ENCODE data around the gene ITPR3.
A peak's percentile ranks its signal among the peaks of the same experiment; 100 is the strongest.

Gene ITPR3

DNA sequence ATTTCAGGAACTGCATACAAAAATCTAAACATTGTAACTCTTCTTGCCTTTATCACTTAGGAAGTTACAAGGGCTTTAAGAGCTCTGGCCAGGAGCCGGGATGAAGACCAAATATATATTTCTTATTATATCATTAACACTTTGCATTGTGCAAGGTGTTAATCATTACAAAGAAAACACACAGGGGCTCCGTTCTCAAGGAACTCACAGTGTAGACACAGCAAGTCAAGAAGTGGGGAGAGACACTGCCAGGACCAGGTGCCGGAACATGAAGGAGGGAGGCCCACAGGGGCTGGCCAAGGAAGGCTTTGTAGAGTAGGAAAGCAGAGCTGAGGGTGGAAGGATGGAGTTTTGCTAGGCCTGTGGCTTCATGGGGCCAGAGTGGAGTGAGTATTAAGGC, 17.4 kb downstream of the ITPR3 start:
- no peak for DNase-seq (ENCODE audit: low spot score)

DNA sequence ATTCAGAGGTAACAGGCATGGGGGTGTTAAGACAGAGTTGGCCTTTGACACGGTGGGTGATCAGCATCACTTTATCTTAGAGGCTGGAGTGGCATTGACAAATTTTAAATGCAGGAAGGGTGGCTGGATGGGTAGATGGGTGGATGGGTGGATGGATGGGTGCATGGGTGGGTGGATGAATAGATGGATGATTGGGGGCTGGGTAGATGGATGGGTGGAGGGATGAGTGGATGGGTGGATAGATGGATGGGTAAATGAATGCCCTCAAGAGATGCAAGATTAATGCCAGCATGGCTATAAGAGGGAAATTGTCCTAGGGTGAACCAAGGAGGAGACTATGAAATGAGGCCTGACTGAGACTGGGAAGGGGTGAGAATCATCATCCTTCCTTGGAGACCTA, 18.4 kb downstream of the ITPR3 start:
- DNase-seq (ENCODE audit: low spot score), result no peak

DNA sequence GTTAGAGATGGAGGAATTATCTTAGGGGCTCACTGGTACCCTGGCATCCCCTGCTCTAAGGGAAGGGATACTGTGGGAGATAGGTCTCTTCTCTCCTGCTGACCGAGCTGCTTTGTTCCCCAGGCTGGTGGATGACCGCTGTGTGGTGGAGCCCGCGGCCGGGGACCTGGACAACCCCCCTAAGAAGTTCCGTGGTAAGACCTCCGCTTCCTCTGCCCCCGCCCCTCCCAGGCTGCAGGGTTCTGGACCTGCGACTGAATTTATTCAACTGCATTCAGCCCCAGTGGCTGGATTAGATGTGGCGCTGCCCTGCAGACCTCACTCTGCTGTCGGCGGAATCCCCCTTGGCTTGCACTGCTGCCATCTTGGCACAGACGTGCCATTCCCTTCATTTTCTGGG, 19.2 kb downstream of the ITPR3 start:
- DNase-seq (ENCODE audit: low spot score), result no peak

- DNase-seq (ENCODE audit: low spot score), result no peak
These were observed 20.0 kb downstream of the ITPR3 start for GRCh38 chr6:33641144-33641543.

- DNase-seq (ENCODE audit: low spot score), result no peak
These were observed 20.5 kb downstream of the ITPR3 start for GRCh38 chr6:33641602-33642001.

GRCh38 chr6:33642897-33643296, 21.8 kb downstream of the ITPR3 start:
- no peak for DNase-seq (ENCODE audit: low spot score)

GRCh38 chr6:33651403-33651802, 30.3 kb downstream of the ITPR3 start:
- DNase-seq (ENCODE audit: low spot score), result no peak

DNA sequence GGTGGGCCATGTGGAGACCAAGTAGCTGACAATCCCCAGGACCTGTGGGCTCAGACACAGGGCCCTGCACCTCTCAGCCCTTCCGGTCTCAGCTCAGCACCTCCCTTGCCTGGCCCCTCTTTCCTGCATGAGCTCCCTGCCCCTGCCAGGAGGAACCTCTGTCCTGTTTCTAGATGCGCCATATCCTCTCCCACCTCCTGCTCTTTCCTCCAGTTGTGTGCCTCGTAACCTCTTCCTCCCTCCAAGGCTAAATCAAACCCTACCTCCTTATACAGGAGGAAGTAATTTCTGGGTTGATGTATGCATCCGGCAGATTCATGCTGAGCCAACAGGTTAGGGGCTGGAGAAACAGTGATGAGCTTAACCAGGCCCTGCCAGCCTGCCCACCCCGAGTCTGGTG, 30.9 kb downstream of the ITPR3 start:
- no peak for DNase-seq (ENCODE audit: low spot score)

- DNase-seq (ENCODE audit: low spot score), result no peak
These were observed 33.9 kb downstream of the ITPR3 start for GRCh38 chr6:33654831-33655554.

DNA sequence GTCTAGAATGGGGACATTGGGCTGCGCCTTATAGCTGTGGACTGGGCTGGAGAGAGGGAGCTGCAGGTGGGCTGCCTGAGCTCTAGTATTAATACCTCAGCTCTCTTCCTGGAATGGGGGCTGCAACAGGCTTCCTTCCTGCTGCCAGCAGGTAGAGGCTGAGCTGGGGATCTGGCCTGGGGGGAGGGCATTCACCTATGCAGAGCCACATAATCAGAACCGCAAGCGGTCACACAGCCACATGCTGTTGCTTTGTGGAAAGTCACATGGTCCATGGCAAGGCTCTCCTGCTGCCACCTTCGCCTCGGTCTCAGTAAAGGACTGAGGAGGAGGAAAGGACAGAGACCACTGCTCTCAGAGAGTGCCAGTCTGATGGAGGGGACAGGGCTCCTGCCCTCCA, 35.7 kb downstream of the ITPR3 start:
- DNase-seq (ENCODE audit: low spot score), result no peak

- no peak for DNase-seq (ENCODE audit: low spot score)
These were observed 38.0 kb downstream of the ITPR3 start for GRCh38 chr6:33658982-33659689.

- no peak for DNase-seq (ENCODE audit: low spot score)
These were observed 38.9 kb downstream of the ITPR3 start for GRCh38 chr6:33659986-33660385.

DNA sequence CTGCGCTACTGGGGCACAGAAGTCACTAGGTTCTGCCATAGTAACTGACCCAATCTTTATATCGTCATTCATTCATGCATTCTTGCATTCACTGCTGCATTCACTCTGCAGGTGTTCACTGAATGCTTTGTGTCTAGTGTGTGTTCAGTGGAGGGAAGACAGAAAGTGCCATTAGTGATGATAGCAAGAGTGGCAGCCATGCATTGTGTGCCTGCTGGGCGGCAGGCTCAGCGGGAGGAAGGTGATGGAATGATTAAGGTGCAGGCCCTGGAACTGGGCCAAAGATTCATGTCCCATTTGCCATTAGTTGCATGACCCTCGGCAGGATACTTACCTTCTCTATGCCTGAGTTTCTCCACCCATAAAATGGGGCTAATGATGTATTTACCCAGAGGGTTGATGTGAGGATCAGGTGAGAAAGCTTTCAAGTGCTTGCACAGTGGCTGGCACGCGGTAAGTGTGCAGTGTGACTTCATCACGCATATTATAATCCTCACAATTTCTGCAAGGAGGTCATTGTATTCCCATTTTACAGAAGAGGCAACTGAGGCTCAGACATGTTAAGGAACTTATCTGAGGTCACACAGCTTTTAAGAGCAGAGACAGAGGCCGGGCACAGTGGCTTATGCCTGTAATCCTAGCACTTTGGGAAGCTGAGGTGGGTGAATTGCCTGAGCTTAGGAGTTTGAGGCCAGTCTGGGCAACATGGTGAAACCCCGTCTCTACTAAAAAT, 40.1 kb downstream of the ITPR3 start:
- DNase-seq (ENCODE audit: low spot score), result no peak

- no peak for DNase-seq (ENCODE audit: low spot score)
These were observed 41.2 kb downstream of the ITPR3 start for GRCh38 chr6:33662318-33662717.

GRCh38 chr6:33663028-33663427, 41.9 kb downstream of the ITPR3 start:
- DNase-seq (ENCODE audit: low spot score), result no peak

DNA sequence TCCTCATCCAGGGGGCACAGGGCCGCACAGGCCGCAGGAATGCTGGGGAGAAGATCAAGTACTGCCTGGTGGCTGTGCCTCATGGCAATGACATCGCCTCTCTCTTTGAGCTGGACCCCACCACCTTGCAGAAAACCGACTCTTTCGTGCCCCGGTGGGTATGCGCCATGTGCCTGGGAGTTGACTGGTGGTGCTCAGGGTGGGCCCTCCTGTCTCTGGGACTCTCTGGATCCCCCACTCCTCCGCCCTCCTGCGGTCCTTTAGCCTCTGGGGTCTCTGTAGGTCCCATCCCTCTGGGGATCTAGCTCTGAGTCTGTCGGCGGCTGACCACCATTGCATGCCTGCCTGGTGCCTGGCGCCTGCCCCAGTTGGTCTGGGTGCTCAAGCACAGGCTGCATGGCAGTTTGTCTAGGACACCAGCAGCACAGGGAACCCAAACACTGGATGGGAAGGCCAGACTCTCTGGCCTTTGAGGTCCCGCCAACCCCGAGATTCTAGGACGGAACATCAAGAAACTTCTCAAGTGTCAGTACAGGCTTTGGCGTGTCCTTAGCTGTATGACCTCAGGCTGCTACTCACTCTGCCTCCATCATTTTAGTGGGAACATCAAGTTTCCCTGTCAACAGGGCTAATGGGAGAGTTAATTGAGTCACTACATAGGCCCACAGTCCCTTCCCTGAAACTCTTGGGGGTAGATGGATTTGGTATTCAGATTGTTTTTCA, 42.8 kb downstream of the ITPR3 start:
- DNase-seq (ENCODE audit: low spot score), result no peak

DNA sequence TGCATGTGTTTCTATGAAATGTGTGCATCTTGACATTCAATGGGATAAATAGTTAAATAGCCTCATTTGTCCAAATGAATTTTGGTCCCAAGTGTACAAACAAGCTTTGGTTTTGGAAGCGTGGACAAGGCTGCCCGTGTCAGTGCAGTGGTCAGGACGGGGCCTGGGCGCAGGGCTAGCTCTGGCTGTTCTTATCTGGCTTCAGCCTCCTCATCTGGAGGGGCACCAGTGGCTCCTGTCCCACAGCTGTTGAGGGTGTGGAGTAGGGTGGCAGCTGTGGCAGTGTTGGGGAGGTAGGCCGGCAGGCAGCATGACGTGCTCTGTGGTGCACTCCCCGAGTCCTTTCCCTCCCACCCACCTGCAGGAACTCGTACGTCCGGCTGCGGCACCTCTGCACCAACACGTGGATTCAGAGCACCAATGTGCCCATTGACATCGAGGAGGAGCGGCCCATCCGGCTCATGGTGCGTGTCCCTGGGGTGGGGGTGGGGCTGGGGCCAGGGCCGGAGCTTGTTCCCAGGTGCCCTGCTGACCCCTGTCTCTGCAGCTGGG, 43.5 kb downstream of the ITPR3 start:
- DNase-seq (ENCODE audit: low spot score), result no peak

DNA sequence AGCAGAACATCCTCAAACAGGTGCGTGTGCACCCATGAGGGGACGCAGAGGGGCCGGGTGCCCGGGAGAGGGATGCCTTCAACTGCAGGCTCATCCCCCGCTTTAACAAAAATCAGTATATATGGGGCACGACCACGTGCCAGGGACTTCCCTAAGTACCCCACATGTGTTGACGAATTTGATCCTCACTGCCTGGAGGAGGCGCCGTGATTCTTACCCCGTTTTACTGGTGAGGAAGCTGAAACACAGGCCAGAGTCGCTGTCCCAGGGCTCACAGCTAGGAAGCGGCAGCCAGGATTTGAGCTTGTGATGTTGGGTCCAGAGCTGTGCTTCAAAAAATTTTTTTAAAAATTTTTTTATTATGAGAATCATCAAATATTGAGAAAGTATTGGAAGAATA, 44.8 kb downstream of the ITPR3 start:
- no peak for DNase-seq (ENCODE audit: low spot score)

GRCh38 chr6:33667072-33667471, 46.0 kb downstream of the ITPR3 start:
- DNase-seq (ENCODE audit: low spot score), result no peak

DNA sequence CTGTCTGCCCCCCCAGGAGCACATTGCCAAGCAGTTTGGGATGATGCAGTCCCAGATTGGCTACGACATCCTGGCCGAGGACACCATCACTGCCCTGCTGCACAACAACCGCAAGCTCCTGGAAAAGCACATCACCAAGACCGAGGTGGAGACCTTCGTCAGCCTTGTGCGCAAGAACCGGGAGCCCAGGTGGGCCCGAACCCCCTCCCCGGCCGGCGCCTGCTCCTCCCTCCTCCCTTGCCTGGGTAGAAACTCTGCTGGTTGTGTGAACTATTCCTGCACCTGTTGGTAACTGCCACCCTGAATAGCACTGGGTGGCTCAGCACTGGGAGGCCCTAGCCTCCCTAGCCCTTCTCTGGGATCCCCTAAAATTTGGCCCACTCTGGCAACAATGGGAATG, 46.7 kb downstream of the ITPR3 start:
- no peak for DNase-seq (ENCODE audit: low spot score)

GRCh38 chr6:33668328-33668727, 47.2 kb downstream of the ITPR3 start:
- no peak for DNase-seq (ENCODE audit: low spot score)

- peak; percentile 85 for DNase-seq (ENCODE audit: low spot score)
These were observed 47.8 kb downstream of the ITPR3 start for GRCh38 chr6:33668914-33669313.
